NCI-H526 (cell line): ENCODE measurements around the gene NFKBIZ.
A peak's percentile ranks its signal among the peaks of the same experiment; 100 is the strongest.
"Not testable (repeated sequence)": the region's sequence is repeated elsewhere in the genome, so short reads cannot be mapped to it uniquely, and the experiment has no call there.

Source experiments
- DNase-seq, 2 experiments: peaks; one replicate each; lab custom pipeline; 2025; lab: John Stamatoyannopoulos, UW

Gene NFKBIZ

GRCh38 chr3:101850246-101851051, 1.1 kb downstream of the NFKBIZ start:
- no peak for DNase-seq

GRCh38 chr3:101851072-101851770, 1.9 kb downstream of the NFKBIZ start:
- DNase-seq: no peak

- DNase-seq: no peak
Observed at GRCh38 chr3:101851850-101852714, 2.8 kb downstream of the NFKBIZ start.

DNA sequence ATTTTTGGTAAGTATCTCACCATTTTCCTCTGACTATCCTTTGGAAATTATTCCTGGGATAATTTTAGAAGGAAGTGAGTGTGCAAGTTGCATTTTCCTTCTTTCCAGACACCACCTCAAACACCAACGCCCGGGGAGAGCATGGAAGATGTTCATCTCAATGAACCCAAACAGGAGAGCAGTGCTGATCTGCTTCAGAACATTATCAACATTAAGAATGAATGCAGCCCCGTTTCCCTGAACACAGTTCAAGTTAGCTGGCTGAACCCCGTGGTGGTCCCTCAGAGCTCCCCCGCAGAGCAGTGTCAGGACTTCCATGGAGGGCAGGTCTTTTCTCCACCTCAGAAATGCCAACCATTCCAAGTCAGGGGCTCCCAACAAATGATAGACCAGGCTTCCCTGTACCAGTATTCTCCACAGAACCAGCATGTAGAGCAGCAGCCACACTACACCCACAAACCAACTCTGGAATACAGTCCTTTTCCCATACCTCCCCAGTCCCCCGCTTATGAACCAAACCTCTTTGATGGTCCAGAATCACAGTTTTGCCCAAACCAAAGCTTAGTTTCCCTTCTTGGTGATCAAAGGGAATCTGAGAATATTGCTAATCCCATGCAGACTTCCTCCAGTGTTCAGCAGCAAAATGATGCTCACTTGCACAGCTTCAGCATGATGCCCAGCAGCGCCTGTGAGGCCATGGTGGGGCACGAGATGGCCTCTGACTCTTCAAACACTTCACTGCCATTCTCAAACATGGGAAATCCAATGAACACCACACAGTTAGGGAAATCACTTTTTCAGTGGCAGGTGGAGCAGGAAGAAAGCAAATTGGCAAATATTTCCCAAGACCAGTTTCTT, 3.9 kb downstream of the NFKBIZ start:
- no peak for DNase-seq

DNA sequence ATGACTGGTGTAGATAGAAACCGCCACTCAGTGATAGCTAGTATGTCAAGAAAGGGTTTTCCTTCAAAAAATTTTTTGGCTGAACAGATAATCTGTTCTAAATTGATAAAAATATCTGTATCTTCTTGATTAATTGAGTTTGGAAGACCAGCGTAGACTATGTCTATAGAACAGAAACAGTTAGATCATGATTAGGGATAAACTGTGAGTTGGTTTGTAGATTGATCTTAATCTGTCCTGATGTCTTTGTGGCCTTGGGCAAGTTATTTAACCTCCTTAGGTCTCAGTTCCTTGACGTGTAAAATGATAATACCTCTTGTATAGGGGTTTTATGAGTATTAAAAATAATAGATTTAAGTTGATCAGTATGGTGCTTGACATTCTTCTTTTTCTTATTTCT, 4.7 kb downstream of the NFKBIZ start:
- no peak for DNase-seq

DNA sequence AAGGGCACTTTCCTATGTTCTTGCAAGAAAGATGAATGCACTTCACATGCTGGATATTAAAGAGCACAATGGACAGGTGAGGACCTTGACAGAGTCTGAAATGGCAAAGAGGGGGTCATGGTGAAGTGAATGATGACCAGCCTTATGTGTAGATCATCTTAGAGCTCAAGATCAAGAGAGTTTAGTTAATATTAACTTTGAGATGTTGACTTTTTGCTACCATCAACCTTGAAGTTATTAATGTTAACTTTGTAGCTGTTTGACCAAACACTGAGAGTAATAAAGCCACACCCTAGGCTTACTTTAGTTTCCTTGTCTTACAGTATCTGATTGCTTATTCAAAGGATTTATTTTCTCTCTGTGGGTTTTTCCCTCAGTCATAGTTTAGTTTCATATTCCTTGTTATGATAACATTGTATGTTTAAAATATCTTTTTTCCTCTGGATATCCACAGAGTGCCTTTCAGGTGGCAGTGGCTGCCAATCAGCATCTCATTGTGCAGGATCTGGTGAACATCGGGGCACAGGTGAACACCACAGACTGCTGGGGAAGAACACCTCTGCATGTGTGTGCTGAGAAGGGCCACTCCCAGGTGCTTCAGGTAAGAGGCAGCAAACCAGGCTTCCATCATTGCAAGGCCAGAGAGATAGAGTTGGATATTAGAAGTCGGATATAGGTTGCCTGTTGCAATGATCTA, 5.4 kb downstream of the NFKBIZ start:
- DNase-seq: no peak

- no peak for DNase-seq
Observed at GRCh38 chr3:101857301-101857741, 8.0 kb downstream of the NFKBIZ start.

GRCh38 chr3:101858464-101859030, 9.2 kb downstream of the NFKBIZ start:
- no peak for DNase-seq

GRCh38 chr3:101859882-101860448, 10.7 kb downstream of the NFKBIZ start:
- DNase-seq: no peak

GRCh38 chr3:101861212-101861788, 12.0 kb downstream of the NFKBIZ start:
- DNase-seq: peak; percentile 15 to 36

- no peak for DNase-seq
Observed at GRCh38 chr3:101861789-101862415, 12.6 kb downstream of the NFKBIZ start.

DNA sequence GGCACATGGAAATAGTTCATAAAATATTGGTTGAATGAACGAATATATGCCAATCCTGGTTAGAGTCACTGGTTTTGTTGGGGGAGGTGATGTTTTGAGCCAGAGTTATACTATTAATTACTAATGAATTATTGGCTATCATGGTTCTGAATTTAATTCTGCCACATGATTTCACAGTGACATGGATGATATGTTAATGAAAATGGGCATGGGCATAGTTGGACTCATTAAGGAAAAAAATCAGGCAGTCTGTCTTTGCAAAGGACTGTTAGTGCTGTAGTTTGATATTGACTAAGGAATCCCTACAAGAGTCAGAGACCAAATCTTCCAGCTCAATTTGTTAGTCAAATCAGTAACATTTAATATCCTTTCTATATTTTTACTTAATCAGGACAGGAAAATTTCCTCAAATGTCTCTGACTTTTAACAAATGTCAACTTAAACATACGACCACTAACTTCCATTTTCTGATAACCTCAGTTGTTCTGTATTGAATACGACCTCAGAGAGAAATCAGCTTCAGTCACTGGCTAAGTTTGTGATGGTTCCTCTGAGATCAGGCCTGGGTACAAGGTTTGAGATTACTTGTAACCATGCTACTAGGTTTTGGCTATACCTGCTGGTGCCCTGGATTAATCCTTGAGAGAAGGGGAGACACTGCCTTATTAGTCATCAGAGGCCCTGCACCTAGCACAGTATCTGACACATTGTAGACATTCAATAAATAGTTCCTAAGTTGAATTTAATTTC, 13.3 kb downstream of the NFKBIZ start:
- peak in 1 of 2 experiments; percentile 16 for DNase-seq

DNA sequence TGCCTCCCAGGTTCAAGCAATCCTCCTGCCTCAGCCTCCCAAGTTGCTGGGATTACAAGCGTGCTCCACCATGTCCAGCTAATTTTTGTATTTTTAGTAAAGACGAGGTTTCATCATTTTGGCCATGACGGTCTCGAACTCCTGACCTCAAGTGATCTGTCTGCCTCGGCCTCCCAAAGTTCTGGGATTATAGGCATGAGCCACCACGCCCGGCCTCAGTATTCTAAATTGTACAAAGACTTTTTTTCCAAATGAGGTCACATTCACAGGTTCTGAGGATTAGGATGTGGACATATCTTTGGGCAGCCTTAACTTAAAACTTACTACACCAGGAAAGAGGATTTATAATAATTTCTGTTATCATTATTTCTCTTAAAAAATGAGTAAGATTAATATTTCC, 15.6 kb downstream of the NFKBIZ start:
- not testable (repeated sequence) for DNase-seq

- no peak for DNase-seq
Observed at GRCh38 chr3:101865751-101866509, 16.6 kb downstream of the NFKBIZ start.

DNA sequence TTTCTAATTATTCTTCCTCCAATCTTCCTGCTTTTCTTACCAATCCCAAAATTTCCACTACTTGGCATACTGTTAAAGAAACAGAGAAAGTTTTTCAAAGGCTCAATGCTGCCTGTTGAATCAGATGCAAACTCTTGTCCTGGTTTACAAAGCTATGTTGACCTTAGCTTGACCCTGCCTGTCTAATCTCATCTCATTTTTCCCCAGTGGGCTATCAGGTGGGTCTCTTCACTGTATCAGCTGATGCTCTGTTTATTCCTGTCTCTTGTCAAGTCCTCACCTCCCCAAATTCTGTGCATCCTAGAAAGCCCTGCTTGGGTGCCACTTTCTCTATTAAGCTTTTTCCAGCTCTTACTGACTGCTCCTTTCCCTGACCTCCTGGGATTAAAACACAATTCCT, 18.2 kb downstream of the NFKBIZ start:
- no peak for DNase-seq

DNA sequence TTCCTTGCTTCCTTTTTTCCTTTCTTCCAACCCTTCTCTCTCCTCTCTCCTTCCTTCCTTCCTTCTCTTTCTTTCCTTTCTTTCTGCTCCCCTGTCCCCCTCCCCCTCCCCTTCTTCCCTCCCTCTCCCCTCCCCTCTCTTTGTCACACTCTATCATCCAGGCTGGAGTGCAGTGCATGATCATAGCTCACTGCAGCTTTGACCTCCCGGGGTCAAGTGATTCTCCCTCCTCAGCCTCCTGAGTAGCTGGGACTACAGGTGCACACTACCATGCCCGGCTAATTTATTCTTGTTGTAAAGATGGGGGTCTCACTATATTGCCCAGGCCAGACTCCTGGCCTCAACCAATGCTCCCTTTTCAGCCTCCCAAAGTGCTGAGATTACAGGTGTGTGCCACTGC, 18.7 kb downstream of the NFKBIZ start:
- no peak for DNase-seq

- DNase-seq: no peak
Observed at GRCh38 chr3:101868534-101869464, 19.5 kb downstream of the NFKBIZ start.
